GM18505 (cell line): ENCODE results near the gene KCNC3.

Experiments used
- ATAC-seq: cut with Tn5 transposase; IDR thresholded peaks from one replicate; pipeline ENCODE4 v1.9.1; 2021; ENCODE audit not compliant: unreplicated experiment
- POLR2A ChIP-seq: IDR thresholded peaks from 4 replicates; pipeline ENCODE4 v1.6.1; 2011; ENCODE audit warnings: borderline replicate concordance; ENCODE audit not compliant: insufficient read depth, insufficient read length; ENCODE audit errors: extremely low read depth

KCNC3 gene

DNA sequence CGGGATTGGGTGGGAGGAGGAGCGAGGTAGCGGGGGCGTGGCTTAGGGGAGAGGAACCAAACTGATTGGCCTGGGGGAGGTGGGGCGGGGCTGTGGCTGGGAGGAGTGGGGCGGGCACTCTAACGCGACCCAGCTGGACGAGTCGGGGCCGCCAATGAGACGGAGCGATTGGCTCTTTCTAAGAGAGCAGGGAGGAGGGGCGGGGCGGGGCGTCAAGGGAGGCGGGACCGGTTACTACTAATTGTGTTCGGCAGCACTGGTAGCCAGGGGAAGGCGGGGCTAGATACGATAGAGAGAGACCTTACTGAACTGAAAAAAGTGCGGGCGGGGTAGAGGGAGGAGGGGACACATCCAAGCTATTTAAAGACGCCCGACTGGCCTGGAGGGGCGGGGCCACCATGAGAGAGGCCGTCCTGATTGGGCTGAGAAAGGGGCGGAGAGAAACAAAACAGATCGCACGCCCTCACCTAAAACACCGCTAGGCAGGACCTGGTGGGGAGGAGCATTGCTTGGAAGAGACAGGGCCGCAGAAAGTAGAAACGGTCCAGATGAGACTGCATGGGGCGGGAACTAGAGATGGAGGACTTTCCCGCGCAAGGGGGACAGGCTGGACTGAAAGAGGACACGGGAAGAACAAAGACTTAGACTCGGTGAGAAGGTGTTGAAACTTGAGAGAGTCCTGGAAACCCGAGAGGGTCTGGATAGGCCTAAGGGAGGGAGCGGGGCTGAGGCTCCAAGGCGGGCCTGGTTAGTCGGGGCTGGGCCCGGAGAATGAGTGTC lies at the start of gene KCNC3:
KCNC3 (minus strand) TSS at position 232 of the 780 bp plus-strand sequence. CDS start 295 bp downstream, outside the sequence.
- peak; percentile 41 for ATAC-seq
- TF ChIP-seq POLR2A = peak; percentile 84

DNA sequence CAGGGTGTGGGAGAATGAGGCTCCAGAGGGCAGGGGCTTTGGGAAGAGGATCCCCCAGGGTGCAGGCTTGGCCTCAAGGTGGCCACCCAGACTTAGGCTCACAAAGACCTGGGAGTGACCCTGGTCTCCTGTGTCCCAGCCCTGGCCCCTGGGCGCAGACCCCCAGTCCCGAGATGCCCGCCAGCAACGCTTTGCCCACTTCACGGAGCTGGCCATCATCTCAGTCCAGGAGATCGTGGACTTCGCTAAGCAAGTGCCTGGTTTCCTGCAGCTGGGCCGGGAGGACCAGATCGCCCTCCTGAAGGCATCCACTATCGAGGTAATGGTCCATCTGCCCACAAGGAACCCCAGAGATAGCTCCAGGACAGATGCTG lies 49.7 kb upstream of the KCNC3 start:
- ATAC-seq = no peak
- no peak for TF ChIP-seq POLR2A

DNA sequence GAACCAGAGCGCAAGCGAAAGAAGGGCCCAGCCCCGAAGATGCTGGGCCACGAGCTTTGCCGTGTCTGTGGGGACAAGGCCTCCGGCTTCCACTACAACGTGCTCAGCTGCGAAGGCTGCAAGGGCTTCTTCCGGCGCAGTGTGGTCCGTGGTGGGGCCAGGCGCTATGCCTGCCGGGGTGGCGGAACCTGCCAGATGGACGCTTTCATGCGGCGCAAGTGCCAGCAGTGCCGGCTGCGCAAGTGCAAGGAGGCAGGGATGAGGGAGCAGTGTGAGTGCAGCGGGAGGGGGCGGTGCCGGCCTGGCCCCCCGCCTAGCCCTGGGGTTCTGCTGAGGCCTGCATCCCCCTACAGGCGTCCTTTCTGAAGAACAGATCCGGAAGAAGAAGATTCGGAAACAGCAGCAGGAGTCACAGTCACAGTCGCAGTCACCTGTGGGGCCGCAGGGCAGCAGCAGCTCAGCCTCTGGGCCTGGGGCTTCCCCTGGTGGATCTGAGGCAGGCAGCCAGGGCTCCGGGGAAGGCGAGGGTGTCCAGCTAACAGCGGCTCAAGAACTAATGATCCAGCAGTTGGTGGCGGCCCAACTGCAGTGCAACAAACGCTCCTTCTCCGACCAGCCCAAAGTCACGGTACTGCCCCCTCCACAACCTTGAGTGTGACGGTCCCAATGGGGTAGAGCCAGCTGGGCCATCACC lies 49.1 kb upstream of the KCNC3 start:
- ATAC-seq = no peak
- TF ChIP-seq POLR2A = no peak

DNA sequence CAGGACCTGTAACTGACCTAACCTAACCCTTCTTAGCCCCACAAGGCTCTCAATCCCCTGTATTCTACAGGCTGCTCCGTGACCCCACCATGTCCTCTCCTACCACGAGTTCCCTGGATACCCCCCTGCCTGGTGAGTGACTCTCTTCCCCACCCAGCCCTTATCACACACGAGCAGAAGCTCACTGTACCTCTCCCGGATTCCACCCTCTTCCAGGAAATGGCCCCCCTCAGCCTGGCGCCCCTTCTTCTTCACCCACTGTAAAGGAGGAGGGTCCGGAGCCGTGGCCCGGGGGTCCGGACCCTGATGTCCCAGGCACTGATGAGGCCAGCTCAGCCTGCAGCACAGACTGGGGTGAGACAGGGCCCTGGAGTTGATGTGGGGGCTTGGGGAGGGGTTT lies 48.3 kb upstream of the KCNC3 start:
- no peak for TF ChIP-seq POLR2A
- no peak for ATAC-seq

DNA sequence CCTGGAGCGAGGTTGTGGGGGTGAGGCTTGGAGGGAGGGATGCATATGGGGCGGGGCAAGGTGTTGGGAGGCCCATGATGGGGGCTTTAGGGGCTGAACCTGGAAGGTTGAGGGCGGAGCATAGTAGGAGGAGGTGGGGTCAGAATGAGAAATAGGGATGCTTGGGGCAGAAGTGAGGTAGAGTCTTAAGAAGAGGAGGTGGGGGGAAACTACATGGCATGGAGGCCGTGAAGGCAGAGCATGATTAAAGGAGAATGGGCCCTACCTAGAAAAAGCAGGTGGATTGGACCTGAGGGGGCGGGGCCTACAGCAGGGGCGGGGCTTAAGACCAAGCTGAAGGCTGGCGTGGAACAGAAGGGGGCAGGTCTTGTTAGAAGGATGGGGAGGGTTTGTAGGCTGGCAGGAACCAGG lies 47.9 kb upstream of the KCNC3 start:
- TF ChIP-seq POLR2A = no peak
- peak; percentile 20 for ATAC-seq

- peak; percentile 73 for TF ChIP-seq POLR2A
These were observed 47.2 kb upstream of the KCNC3 start, which contains the start of gene NR1H2 for GRCh38 chr19:50376166-50377050. TSS of gene NR1H2 (plus strand) at chr19:50376457. CDS start at chr19:50377606, 1,149 bp downstream.

GRCh38 chr19:50371914-50372475 lies 42.8 kb upstream of the KCNC3 start:
- TF ChIP-seq POLR2A = no peak
- ATAC-seq = no peak

More at GRCh38 chr19:50376166-50377050, 47.2 kb upstream of the KCNC3 start, which contains the start of gene NR1H2:
- ATAC-seq = peak; percentile 62

GRCh38 chr19:50368649-50369570 lies 39.7 kb upstream of the KCNC3 start:
- TF ChIP-seq POLR2A = peak; percentile 64
- no peak for ATAC-seq

DNA sequence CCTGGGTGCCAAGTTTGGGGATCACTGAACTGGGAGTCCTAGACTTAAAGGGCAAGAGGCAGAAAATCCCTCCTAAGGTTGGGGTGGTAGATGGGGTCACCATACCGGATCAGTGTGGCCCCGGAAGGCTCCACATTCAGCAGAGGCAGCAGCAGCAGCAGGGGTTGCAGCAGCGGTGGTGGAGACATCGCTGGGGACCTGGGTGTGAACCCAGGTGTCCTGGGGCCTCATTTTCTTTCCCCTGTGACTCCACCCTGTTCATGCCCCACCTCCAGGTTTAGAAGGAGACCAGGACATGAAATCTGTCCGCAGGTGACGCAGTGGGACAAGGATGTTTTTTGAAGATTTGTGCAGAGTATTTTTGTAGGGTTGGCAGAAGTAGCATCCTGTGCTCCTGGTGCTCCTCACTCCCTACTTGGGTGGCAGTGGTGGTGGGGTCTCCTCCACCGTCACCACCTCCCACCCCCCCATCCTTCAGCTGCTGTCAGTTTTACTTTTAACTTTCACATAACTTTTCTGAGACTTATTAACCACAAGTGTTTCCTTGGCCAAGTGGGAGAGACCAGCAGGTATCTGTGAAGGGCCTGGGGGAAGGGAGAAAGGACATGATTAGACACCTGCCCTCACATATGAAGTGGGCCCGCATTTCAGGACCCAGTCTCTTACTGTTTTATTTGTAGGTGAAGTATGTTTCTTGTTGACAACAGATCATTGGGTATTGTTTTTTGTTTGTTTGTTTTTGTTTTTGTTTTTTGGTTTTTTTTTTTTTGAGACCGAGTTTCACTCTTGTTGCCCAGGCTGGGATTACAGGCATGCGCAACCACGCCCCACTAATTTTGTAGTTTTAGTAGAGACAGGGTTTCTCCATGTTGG lies 36.5 kb upstream of the KCNC3 start, which contains the start of gene NAPSA:
NAPSA (minus strand) TSS at position 206 of the 873 bp plus-strand sequence; CDS start at position 188, 18 bp downstream.
- no peak for ATAC-seq
- TF ChIP-seq POLR2A = peak; percentile 54

- no peak for ATAC-seq
- TF ChIP-seq POLR2A = no peak
These were observed 33.7 kb upstream of the KCNC3 start for GRCh38 chr19:50362656-50363424.

GRCh38 chr19:50362030-50362412 lies 32.8 kb upstream of the KCNC3 start:
- no peak for ATAC-seq
- TF ChIP-seq POLR2A = no peak
